LHCN-M2 (cell line): ENCODE results near the gene CETP. TPM values are rescaled to one million over a fixed set of nuclear protein-coding genes. Genes with fewer than 3 reads are reported as not detected.
A peak's percentile ranks its signal among the peaks of the same experiment; 100 is the strongest.

Experiments used
- DNase-seq: peaks from one replicate; pipeline ENCODE4 v3.0.0-alpha.2; 2012; ENCODE audit warnings: low read depth
- polyA plus RNA-seq: library from polyadenylated mRNA; unstranded; fragments of >200 nt; gene quantifications from one replicate; pipeline ENCODE4 v1.2.1, GENCODE V29; 2012; ENCODE audit warnings: missing spikeins
- total RNA-seq: library from RNA; depleted of rRNA; stranded (reverse); fragments of >200 nt; gene quantifications from 2 replicates; pipeline ENCODE4 v1.2.3, GENCODE V29; 2014; rRNA removed

Gene CETP
- total RNA-seq, result not detected in 2 replicates
- polyA plus RNA-seq, result 0.07 TPM

GRCh38 chr16:56961851-56962281 is at the start of gene CETP:
Gene CETP (plus strand): TSS chr16:56961950. CDS start chr16:56961980, 30 bp downstream.
- DNase-seq, result no peak

- peak; percentile 77 for DNase-seq
These were observed 48.7 kb upstream of the CETP start for GRCh38 chr16:56912746-56913708.

- no peak for DNase-seq
These were observed 46.9 kb upstream of the CETP start for GRCh38 chr16:56914896-56915295.

- DNase-seq, result peak; percentile 34
These were observed 46.2 kb upstream of the CETP start for GRCh38 chr16:56915336-56916119.

GRCh38 chr16:56916571-56917403 is 45.0 kb upstream of the CETP start:
- DNase-seq, result no peak

GRCh38 chr16:56918467-56919012 is 43.2 kb upstream of the CETP start:
- DNase-seq, result no peak

- no peak for DNase-seq
These were observed 42.5 kb upstream of the CETP start for GRCh38 chr16:56919099-56919800.

- no peak for DNase-seq
These were observed 40.2 kb upstream of the CETP start for GRCh38 chr16:56921571-56921970.

- peak; percentile 16 for DNase-seq
These were observed 38.2 kb upstream of the CETP start for GRCh38 chr16:56923481-56924091.

- DNase-seq, result no peak
These were observed 34.3 kb upstream of the CETP start for GRCh38 chr16:56927471-56927870.

- no peak for DNase-seq
These were observed 32.1 kb upstream of the CETP start for GRCh38 chr16:56929639-56930038.

GRCh38 chr16:56930486-56931270 is 31.1 kb upstream of the CETP start:
- no peak for DNase-seq

GRCh38 chr16:56931271-56931891 is 30.4 kb upstream of the CETP start:
- peak; percentile 18 for DNase-seq

GRCh38 chr16:56931892-56932720 is 29.6 kb upstream of the CETP start, which contains the start of gene HERPUD1:
Gene HERPUD1 (plus strand): TSS chr16:56932142. CDS start chr16:56932245, 103 bp downstream.
- DNase-seq, result peak; percentile 97

- peak; percentile 80 for DNase-seq
These were observed 28.8 kb upstream of the CETP start for GRCh38 chr16:56932721-56933619.

- DNase-seq, result no peak
These were observed 27.7 kb upstream of the CETP start for GRCh38 chr16:56933828-56934598.
